ENCODE measurements around the gene YWHAQ. TPM values are rescaled to one million over a fixed set of nuclear protein-coding genes. Genes with fewer than 3 reads are reported as not detected.

Gene YWHAQ
- total and polyA plus RNA-seq, 9 of the 15 experiments (the other 6 are each of a cell fraction or from before 2014, with no cell fraction given): 63.1 to 359 (median 203) TPM

DNA sequence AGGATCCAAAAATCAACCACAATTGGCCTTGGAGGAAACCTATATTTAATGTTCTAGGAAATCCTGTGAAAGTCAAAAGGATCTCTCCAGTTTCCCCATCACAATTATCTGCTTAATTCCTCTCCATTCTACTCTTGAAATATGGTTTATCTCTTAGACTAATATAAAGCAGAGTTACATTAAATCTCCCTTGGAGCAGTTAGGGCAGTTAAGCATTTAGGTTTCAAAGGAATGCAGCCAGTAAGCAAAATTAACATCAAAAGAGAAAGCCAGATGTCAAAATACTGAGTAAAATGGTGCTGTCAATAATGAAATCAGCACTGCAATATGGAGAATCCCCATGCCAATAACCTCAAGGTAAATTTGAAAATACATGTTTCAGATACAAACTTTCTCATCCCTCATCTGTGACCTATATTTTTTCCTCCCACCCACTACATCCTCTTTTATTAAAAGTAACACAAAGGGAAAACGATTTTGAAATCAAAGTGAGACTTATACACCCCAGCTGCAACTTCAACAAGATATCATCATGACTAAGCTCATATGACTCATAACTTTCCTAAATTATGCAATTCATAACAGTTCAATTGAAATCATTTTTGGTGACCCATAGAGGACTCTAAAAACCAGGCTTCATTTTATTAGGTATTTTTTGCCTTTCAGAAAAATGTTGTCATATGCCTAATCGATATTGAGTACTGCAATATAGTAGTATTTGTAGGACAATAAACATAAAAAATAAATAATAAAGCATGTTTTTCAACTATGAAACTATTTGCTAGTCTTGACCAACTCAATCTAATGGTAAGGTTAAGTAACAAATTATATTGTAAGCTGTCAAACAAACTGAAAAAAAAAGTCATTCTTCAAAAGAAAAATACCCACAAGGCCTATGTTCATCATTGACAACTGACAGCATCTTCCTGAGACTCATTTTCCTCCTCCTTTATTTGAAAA, 78.3 kb downstream of the YWHAQ start:
- ChIA-PET CTCF (ENCODE audit: low intra/inter-chr PET ratio) (no interaction called here), POLR2A (interaction anchor here (0.6 kb wide), 1 partner anchor 15 kb away, joined by 3 read pairs; no protein-coding TSS in a partner anchor)
- Histone ChIP-seq H3K4me2 (ENCODE audit: insufficient read depth, low read length) (peak overlapping the region; percentile 43), H3K4me1 (replicated peaks in 1 of 2; ENCODE audit: control insufficient read depth in 2 of 2, insufficient read depth in 2 of 2, low read length in 2 of 2) (peaks cover 14 to 22% of the 10 kb centered on the region in 2 experiments), H3K9ac (ENCODE audit: insufficient read depth in 1 of 2, low read depth in 2 of 2, low read length in 2 of 2) (peak overlapping the region in 1 of 2 experiments; percentile 49; a peak in 2 of 4 replicates), H2AFZ (ENCODE audit: low read depth, low read length) (no peak overlapping the region), H3K4me3 (no peak overlapping the region), H3K27ac (ENCODE audit: extremely low read depth, low read depth, low read length) (peak overlapping the region; percentile 38), H3K36me3 (ENCODE audit: control insufficient read depth, insufficient read depth, low read length) (no peaks in the 10 kb centered on the region), H3K9me1 (ENCODE audit: control insufficient read depth, insufficient read depth, low read length) (no peaks in the 10 kb centered on the region), H4K20me1 (replicated peaks; ENCODE audit: control insufficient read depth, insufficient read depth, low read length) (peaks cover 8% of the 10 kb centered on the region; the same call in 1 of the 2 replicates), H3K79me2 (ENCODE audit: control insufficient read depth, insufficient read depth, low read length) (peaks cover 89% of the 10 kb centered on the region), H3K9me3 (replicated peaks; ENCODE audit: control insufficient read depth, insufficient read depth, low read depth, low read length) (no peaks in the 10 kb centered on the region), H3K27me3 (ENCODE audit: control insufficient read depth in 2 of 2, insufficient read depth in 2 of 2, low read length in 2 of 2) (no peaks in the 10 kb centered on the region)
- BruUV-seq (replicated peaks): no TSS peak
- WGBS (ENCODE audit: insufficient coverage, low coverage, missing lambda C conversion rate): 0% methylated on average over 2 of the region's 2 CpGs
- in situ Hi-C loops (cut with MboI): no loop called here
- ATAC-seq (no peak), FAIRE-seq (no peak), DNase-seq (ENCODE audit: extremely low read depth in 1 of 4, low spot score in 3 of 4) (peak; percentile 36 to 44 (median 39))
- intact Hi-C loops (cut with micrococcal nuclease): loop anchor here (5.0 to 10.0 kb wide), 2 partner anchors 130 to 408 kb away; partner anchors contain the start of genes CPSF3 and ITGB1BP1
- TF ChIP-seq TRIM28 (IDR thresholded peaks at IDR 0.05) (no peak), NBN (IDR thresholded peaks at IDR 0.05; ENCODE audit: low read depth) (no peak), HMGN3 (IDR thresholded peaks at IDR 0.05; ENCODE audit: borderline replicate concordance, extremely low read depth, insufficient read length, low read depth, low read length) (no peak), GABPA (tag; conservative IDR thresholded peaks at IDR 0.05; ENCODE audit: low read depth) (no peak), ZNF282 (CRISPR knock-in tag; IDR thresholded peaks at IDR 0.05) (no peak), TAL1 (IDR thresholded peaks at IDR 0.05) (no peak), ILF3 (IDR thresholded peaks at IDR 0.05; ENCODE audit: borderline replicate concordance) (no peak), ZBTB8A (IDR thresholded peaks at IDR 0.05; ENCODE audit: partially characterized antibody) (no peak), NONO (IDR thresholded peaks at IDR 0.05; ENCODE audit: low read depth in 2 of 2, low read length in 1 of 2) (no peak), NFE2 (IDR thresholded peaks at IDR 0.05; ENCODE audit: low read depth) (peak; percentile 91), CBX8 (IDR thresholded peaks at IDR 0.05; ENCODE audit: borderline replicate concordance, extremely low read depth, low read depth, low read length, poor library complexity, severe bottlenecking) (no peak), ZNF77 (CRISPR knock-in tag; IDR thresholded peaks at IDR 0.05) (no peak)
- TF ChIP-seq, protein P1, sequence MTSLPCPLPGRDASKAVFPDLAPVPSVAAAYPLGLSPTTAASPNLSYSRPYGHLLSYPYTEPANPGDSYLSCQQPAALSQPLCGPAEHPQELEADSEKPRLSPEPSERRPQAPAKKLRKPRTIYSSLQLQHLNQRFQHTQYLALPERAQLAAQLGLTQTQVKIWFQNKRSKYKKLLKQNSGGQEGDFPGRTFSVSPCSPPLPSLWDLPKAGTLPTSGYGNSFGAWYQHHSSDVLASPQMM (CRISPR knock-in tag; IDR thresholded peaks at IDR 0.05): no peak
- TF ChIP-seq, protein P2, sequence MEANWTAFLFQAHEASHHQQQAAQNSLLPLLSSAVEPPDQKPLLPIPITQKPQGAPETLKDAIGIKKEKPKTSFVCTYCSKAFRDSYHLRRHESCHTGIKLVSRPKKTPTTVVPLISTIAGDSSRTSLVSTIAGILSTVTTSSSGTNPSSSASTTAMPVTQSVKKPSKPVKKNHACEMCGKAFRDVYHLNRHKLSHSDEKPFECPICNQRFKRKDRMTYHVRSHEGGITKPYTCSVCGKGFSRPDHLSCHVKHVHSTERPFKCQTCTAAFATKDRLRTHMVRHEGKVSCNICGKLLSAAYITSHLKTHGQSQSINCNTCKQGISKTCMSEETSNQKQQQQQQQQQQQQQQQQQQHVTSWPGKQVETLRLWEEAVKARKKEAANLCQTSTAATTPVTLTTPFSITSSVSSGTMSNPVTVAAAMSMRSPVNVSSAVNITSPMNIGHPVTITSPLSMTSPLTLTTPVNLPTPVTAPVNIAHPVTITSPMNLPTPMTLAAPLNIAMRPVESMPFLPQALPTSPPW (CRISPR knock-in tag; IDR thresholded peaks at IDR 0.05): peak; percentile 21; the same call in 1 of the 2 replicates
- TF ChIP-seq, protein P3, sequence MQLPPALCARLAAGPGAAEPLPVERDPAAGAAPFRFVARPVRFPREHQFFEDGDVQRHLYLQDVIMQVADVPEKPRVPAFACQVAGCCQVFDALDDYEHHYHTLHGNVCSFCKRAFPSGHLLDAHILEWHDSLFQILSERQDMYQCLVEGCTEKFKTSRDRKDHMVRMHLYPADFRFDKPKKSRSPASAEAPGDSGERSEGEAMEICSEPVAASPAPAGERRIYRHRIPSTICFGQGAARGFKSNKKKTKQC (CRISPR knock-in tag; IDR thresholded peaks at IDR 0.05): no peak
- TF ChIP-seq, protein P4, sequence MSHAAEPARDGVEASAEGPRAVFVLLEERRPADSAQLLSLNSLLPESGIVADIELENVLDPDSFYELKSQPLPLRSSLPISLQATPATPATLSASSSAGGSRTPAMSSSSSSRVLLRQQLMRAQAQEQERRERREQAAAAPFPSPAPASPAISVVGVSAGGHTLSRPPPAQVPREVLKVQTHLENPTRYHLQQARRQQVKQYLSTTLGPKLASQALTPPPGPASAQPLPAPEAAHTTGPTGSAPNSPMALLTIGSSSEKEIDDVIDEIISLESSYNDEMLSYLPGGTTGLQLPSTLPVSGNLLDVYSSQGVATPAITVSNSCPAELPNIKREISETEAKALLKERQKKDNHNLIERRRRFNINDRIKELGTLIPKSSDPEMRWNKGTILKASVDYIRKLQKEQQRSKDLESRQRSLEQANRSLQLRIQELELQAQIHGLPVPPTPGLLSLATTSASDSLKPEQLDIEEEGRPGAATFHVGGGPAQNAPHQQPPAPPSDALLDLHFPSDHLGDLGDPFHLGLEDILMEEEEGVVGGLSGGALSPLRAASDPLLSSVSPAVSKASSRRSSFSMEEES (CRISPR knock-in tag; IDR thresholded peaks at IDR 0.05): no peak

Data from K562 (cell line).